Thyroid gland (tissue), 4 donors: ENCODE measurements around the gene TMTC4. TPM values are rescaled to one million over a fixed set of nuclear protein-coding genes. Genes with fewer than 3 reads are reported as not detected.

Source experiments
- DNase-seq, 2 donors: peaks; one replicate each; pipeline ENCODE4 v3.0.0-alpha.2; 2019
- H3K27ac ChIP-seq, 3 donors: fragments of 200-600 bp; sonication (generic); 1 replicate in 2 of 3; 2 replicates in 1 of 3; pipeline ENCODE4 v1.5.1; 2016 to 2019; ENCODE audit warnings: mild to moderate bottlenecking in 1 of 3, moderate library complexity in 1 of 3
- H3K27me3 ChIP-seq: fragments of 200-600 bp; sonication (generic); one replicate; pipeline ENCODE4 v1.5.1; 2019
- H3K36me3 ChIP-seq, 2 donors: fragments of 200-600 bp; sonication (generic); one replicate each; pipeline ENCODE4 v1.5.1; 2016 to 2019
- H3K4me1 ChIP-seq, 2 donors: fragments of 200-600 bp; sonication (generic); one replicate each; pipeline ENCODE4 v1.5.1; 2017 to 2019
- H3K4me3 ChIP-seq, 3 donors: fragments of 200-600 bp; sonication (generic); replicated peaks in 1 of 3; 1 replicate in 2 of 3; 2 replicates in 1 of 3; pipeline ENCODE4 v1.5.1; 2016; ENCODE audit warnings: mild to moderate bottlenecking in 1 of 3
- H3K9me3 ChIP-seq: fragments of 200-600 bp; sonication (generic); one replicate; pipeline ENCODE4 v1.5.1; 2017
- CTCF ChIP-seq, 6 experiments: fragments of 200-600 bp in 3 of 6; fragments of 450-650 bp in 3 of 6; sonication (generic) in 3 of 6; IDR thresholded peaks; one replicate each; pipeline ENCODE4 v1.5.1; 2016 to 2019; ENCODE audit warnings: antibody characterized with exemption in 6 of 6, mild to moderate bottlenecking in 2 of 6, inconsistent platforms in 1 of 6, moderate library complexity in 1 of 6
- POLR2A ChIP-seq, 2 donors: fragments of 450-650 bp; IDR thresholded peaks; one replicate each; pipeline ENCODE4 v1.6.1; 2017; ENCODE audit warnings: antibody characterized with exemption in 2 of 2, mild to moderate bottlenecking in 2 of 2, moderate library complexity in 1 of 2
- WGBS, 2 donors: methylation state at CpG; one replicate each; pipeline ENCODE4 v1.1.5; 2017; 5-methylcytosine and 5-hydroxymethylcytosine counted together
- intact Hi-C: fragments of 100-400 bp; cut with DNase I; formaldehyde crosslinking; loops from one replicate; pipeline ENCODE4 v1.15.1; 2023
- total RNA-seq, 4 donors: library from RNA; depleted of rRNA; stranded (reverse); fragments of >200 nt; gene quantifications; one replicate each; pipeline ENCODE4 v1.2.3, GENCODE V29; 2016

TMTC4 gene
- total RNA-seq, 4 donors from 2014 or later: 15.1 to 21.3 (median 18.4) TPM

- peaks cover 7 to 8% of the 10 kb centered on the region in 2 donors for H3K36me3 ChIP-seq
- intact Hi-C loops: no loop called here
Measured at GRCh38 chr13:100659578-100659977, 15.0 kb downstream of the TMTC4 start.

GRCh38 chr13:100658363-100658762 lies 16.2 kb downstream of the TMTC4 start:
- peaks cover 7 to 8% of the 10 kb centered on the region in 2 donors for H3K36me3 ChIP-seq
- TF ChIP-seq POLR2A (IDR thresholded peaks at IDR 0.05) (no peak), CTCF (IDR thresholded peaks at IDR 0.05) (no peak)
- H3K4me3 ChIP-seq: no peak overlapping the region
- intact Hi-C loops: no loop called here
- no peaks in the 10 kb centered on the region for H3K9me3 ChIP-seq
- no peak for DNase-seq
- WGBS, 2 donors: 47 to 93% methylated on average over 2 of the region's 2 CpGs
- H3K27ac ChIP-seq: no peak overlapping the region
- peaks cover 0 to 4% of the 10 kb centered on the region in 2 donors for H3K4me1 ChIP-seq
- H3K27me3 ChIP-seq: no peaks in the 10 kb centered on the region

More at GRCh38 chr13:100659578-100659977, 15.0 kb downstream of the TMTC4 start:
- Histone ChIP-seq H3K9me3 (no peaks in the 10 kb centered on the region), H3K27ac (no peak overlapping the region), H3K4me3 (no peak overlapping the region), H3K4me1 (peaks cover 0 to 4% of the 10 kb centered on the region in 2 donors), H3K27me3 (no peaks in the 10 kb centered on the region)
- peak; percentile 19 to 21 for DNase-seq
- WGBS, 2 donors: 51 to 56% methylated on average over 4 of the region's 4 CpGs
- TF ChIP-seq CTCF (IDR thresholded peaks at IDR 0.05) (peak in 3 of 6 experiments; percentile 13 to 26 (median 17)), POLR2A (IDR thresholded peaks at IDR 0.05) (no peak)

- Histone ChIP-seq H3K9me3 (no peaks in the 10 kb centered on the region), H3K27ac (no peak overlapping the region), H3K4me3 (no peak overlapping the region), H3K36me3 (peaks cover 5 to 7% of the 10 kb centered on the region in 2 donors), H3K4me1 (peaks cover 0 to 4% of the 10 kb centered on the region in 2 donors), H3K27me3 (no peaks in the 10 kb centered on the region)
- intact Hi-C loops: no loop called here
- 92 to 95% methylated on average over 5 of the region's 5 CpGs for WGBS, 2 donors
- no peak for DNase-seq
- TF ChIP-seq CTCF (IDR thresholded peaks at IDR 0.05) (no peak), POLR2A (IDR thresholded peaks at IDR 0.05) (no peak)
Measured at GRCh38 chr13:100657881-100658315, 16.7 kb downstream of the TMTC4 start.

GRCh38 chr13:100652510-100652909 lies 22.1 kb downstream of the TMTC4 start:
- no peak overlapping the region for H3K27ac ChIP-seq
- no peaks in the 10 kb centered on the region for H3K27me3 ChIP-seq
- no peaks in the 10 kb centered on the region for H3K9me3 ChIP-seq
- no peak overlapping the region for H3K4me3 ChIP-seq
- 77 to 83% methylated on average over 2 of the region's 2 CpGs for WGBS, 2 donors
- H3K36me3 ChIP-seq: peaks cover 0 to 7% of the 10 kb centered on the region in 2 donors
- TF ChIP-seq POLR2A (IDR thresholded peaks at IDR 0.05): no peak
- TF ChIP-seq CTCF (IDR thresholded peaks at IDR 0.05): no peak
- H3K4me1 ChIP-seq: no peaks in the 10 kb centered on the region
- DNase-seq: no peak
- intact Hi-C loops: no loop called here

- no peak for TF ChIP-seq POLR2A (IDR thresholded peaks at IDR 0.05)
- H3K4me1 ChIP-seq: peaks cover 9 to 11% of the 10 kb centered on the region in 2 donors
- H3K27ac ChIP-seq: no peak overlapping the region
- H3K36me3 ChIP-seq: peaks cover 0 to 2% of the 10 kb centered on the region in 2 donors
- 82 to 96% methylated on average over 14 of the region's 14 CpGs for WGBS, 2 donors
- no peak overlapping the region for H3K4me3 ChIP-seq
- no peaks in the 10 kb centered on the region for H3K27me3 ChIP-seq
- H3K9me3 ChIP-seq: no peaks in the 10 kb centered on the region
- DNase-seq: no peak
- intact Hi-C loops: no loop called here
Measured at GRCh38 chr13:100650326-100650725, 24.3 kb downstream of the TMTC4 start.
